Left ventricle myocardium inferior (tissue), 1 donor: ENCODE results near the gene SLIT3. TPM values are rescaled to one million over a fixed set of nuclear protein-coding genes. Genes with fewer than 3 reads are reported as not detected.

Experiments
- DNase-seq: peaks from one replicate; pipeline ENCODE4 v3.0.0-alpha.2; 2020
- H3K27ac ChIP-seq: fragments of 200-600 bp; replicated peaks from 2 replicates; pipeline ENCODE4 v1.8.0; 2021
- H3K27me3 ChIP-seq: fragments of 200-600 bp; 2 replicates; pipeline ENCODE4 v1.8.0; 2021; ENCODE audit warnings: low read depth
- H3K36me3 ChIP-seq: fragments of 200-600 bp; 2 replicates; pipeline ENCODE4 v1.8.0; 2021
- H3K4me1 ChIP-seq: fragments of 200-600 bp; 2 replicates; pipeline ENCODE4 v1.8.0; 2021
- H3K4me3 ChIP-seq: fragments of 200-600 bp; 2 replicates; pipeline ENCODE4 v1.8.0; 2021; ENCODE audit warnings: mild to moderate bottlenecking, moderate library complexity
- H3K9me3 ChIP-seq: fragments of 200-600 bp; replicated peaks from 2 replicates; pipeline ENCODE4 v1.8.0; 2021
- intact Hi-C: fragments of 100-400 bp; cut with micrococcal nuclease; formaldehyde crosslinking; loops from one replicate; pipeline ENCODE4 v1.11.0; 2022
- total RNA-seq: library from RNA; stranded (reverse); fragmentation: NEBNext Ultra II Directional; extraction: Animal tissue kit (Norgen Biotek cat#: 25700); gene quantifications from one replicate; pipeline ENCODE4 v1.2.1, GENCODE V29; 2021
- TF ChIP-seq, protein P1 (sequence below): fragments of 200-600 bp; IDR thresholded peaks from 2 replicates; pipeline ENCODE4 v1.8.0; 2021; ENCODE audit warnings: antibody characterized with exemption, mild to moderate bottlenecking, borderline replicate concordance
- donor health status: DM: no; HTN: yes; CAD: no; lungs with severe emphysema.

SLIT3 gene
- total RNA-seq, 1 donor from 2014 or later: 22.7 TPM

DNA sequence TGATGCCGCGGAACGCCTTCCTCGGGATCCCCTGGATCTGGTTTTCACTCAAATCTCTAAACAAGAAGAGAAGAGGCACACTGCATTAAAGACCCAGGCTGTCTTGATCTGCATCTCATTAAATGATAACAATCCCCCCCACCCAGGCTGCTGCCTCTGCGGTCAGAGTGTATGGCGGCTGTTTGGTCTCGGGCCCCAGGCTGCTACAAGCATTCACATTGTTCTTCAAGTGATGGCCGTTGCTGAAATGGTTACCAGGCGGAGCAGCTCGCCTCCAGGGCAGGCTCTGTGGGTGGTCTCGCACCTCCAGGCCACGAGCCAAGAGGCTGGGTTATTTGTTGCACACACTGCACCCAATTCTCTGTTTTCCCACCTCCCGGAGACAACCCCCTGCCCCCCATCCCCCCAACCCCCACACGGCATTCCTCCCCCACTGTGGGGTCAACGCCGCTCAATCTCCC lies 417.6 kb downstream of the SLIT3 start:
- no peak for DNase-seq
- H3K36me3 ChIP-seq: no peaks in the 10 kb centered on the region
- intact Hi-C loops: no loop called here

DNA sequence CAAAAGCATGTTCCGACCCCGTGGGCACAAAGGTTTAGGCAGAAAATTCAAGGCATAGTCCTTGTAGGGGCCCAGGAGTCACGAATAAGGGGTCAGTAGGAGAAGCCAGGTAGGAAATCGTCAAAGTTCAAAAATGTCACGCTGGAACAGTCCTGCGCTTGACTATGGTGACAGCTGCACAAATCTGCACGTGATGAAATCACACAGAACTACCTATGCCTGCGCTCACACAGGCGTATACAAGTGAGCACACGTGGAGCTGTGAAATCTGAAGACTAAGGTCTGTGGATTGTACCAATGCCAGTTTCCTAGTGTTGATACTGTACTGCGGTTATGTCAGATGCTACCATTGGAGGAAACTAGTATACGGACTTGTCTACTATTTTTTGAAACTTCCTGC lies 418.7 kb downstream of the SLIT3 start:
- TF ChIP-seq, protein P1, sequence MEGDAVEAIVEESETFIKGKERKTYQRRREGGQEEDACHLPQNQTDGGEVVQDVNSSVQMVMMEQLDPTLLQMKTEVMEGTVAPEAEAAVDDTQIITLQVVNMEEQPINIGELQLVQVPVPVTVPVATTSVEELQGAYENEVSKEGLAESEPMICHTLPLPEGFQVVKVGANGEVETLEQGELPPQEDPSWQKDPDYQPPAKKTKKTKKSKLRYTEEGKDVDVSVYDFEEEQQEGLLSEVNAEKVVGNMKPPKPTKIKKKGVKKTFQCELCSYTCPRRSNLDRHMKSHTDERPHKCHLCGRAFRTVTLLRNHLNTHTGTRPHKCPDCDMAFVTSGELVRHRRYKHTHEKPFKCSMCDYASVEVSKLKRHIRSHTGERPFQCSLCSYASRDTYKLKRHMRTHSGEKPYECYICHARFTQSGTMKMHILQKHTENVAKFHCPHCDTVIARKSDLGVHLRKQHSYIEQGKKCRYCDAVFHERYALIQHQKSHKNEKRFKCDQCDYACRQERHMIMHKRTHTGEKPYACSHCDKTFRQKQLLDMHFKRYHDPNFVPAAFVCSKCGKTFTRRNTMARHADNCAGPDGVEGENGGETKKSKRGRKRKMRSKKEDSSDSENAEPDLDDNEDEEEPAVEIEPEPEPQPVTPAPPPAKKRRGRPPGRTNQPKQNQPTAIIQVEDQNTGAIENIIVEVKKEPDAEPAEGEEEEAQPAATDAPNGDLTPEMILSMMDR: no peak
- Histone ChIP-seq H3K27ac (no peak overlapping the region), H3K27me3 (no peaks in the 10 kb centered on the region), H3K4me3 (no peak overlapping the region), H3K36me3 (no peaks in the 10 kb centered on the region), H3K9me3 (no peaks in the 10 kb centered on the region), H3K4me1 (peaks cover 22% of the 10 kb centered on the region)
- DNase-seq: no peak
- intact Hi-C loops: no loop called here

More for the DNA sequence above, 417.6 kb downstream of the SLIT3 start:
- H3K27ac ChIP-seq: no peak overlapping the region
- H3K9me3 ChIP-seq: no peaks in the 10 kb centered on the region
- no peaks in the 10 kb centered on the region for H3K27me3 ChIP-seq
- no peak overlapping the region for H3K4me3 ChIP-seq
- TF ChIP-seq, protein P1: no peak
- H3K4me1 ChIP-seq: peaks cover 22% of the 10 kb centered on the region

- no peaks in the 10 kb centered on the region for H3K9me3 ChIP-seq
- no peak for DNase-seq
- H3K4me3 ChIP-seq: no peak overlapping the region
- intact Hi-C loops: no loop called here
- no peaks in the 10 kb centered on the region for H3K36me3 ChIP-seq
- H3K27me3 ChIP-seq: no peaks in the 10 kb centered on the region
- no peak overlapping the region for H3K27ac ChIP-seq
- H3K4me1 ChIP-seq: peaks cover 22% of the 10 kb centered on the region
- TF ChIP-seq, protein P1: no peak
These were observed 419.4 kb downstream of the SLIT3 start for GRCh38 chr5:168881427-168882149.

DNA sequence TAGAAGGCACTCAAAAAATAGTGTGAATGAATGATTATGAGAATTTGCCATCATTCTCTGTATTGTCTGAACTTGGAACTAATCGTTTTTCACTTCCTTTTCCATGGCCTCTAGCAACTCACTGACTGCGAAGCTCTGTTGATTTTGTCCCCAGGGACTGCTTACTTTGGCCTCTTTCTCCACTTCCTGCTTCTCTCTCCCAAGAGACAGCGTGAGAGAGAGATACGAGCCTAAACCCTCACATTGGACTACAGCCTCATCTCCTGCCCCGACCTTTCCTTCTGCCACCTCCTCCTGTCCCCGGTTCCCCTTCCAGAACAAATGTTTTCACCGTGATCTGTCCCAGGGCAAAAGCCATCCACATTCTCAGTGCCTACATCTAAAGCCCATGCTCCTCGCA lies 421.0 kb downstream of the SLIT3 start:
- no peak for DNase-seq
- H3K4me3 ChIP-seq: no peak overlapping the region
- TF ChIP-seq, protein P1: no peak
- H3K27me3 ChIP-seq: no peaks in the 10 kb centered on the region
- no peaks in the 10 kb centered on the region for H3K9me3 ChIP-seq
- peaks cover 10% of the 10 kb centered on the region for H3K4me1 ChIP-seq
- peak overlapping the region; percentile 42 for H3K27ac ChIP-seq
- intact Hi-C loops: no loop called here
- no peaks in the 10 kb centered on the region for H3K36me3 ChIP-seq

DNA sequence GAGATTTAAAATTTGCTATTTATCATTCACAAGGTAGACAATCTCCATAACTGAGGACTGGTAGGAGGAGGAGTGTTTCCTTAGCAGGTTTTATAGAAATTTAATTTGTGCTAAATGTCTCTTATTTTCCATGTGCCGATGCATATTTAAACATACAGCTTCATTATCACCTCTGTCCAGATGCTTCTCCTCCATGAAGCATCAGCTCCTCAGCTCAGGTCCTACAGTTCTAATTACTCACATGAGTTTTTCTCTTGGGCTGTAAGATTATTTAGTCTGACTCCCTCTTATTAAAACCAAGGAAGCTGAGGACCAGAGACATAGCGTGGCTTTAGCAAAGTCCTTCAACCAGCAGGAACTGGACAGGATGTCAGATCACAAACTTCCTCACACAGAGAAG lies 421.6 kb downstream of the SLIT3 start:
- H3K27me3 ChIP-seq: no peaks in the 10 kb centered on the region
- no peak overlapping the region for H3K4me3 ChIP-seq
- no peak for DNase-seq
- no peaks in the 10 kb centered on the region for H3K36me3 ChIP-seq
- peak overlapping the region; percentile 42 for H3K27ac ChIP-seq
- H3K9me3 ChIP-seq: no peaks in the 10 kb centered on the region
- intact Hi-C loops: no loop called here
- H3K4me1 ChIP-seq: peaks cover 6% of the 10 kb centered on the region
- TF ChIP-seq, protein P1: no peak
